HG03045 (cell line): ENCODE measurements around the gene HOXA7.

ENCODE experiments used
- ATAC-seq: cut with Tn5 transposase; IDR thresholded peaks from one replicate; pipeline ENCODE4 v1.9.1; 2021; ENCODE audit warnings: mild to moderate bottlenecking, moderate library complexity; ENCODE audit not compliant: unreplicated experiment

HOXA7 gene

DNA sequence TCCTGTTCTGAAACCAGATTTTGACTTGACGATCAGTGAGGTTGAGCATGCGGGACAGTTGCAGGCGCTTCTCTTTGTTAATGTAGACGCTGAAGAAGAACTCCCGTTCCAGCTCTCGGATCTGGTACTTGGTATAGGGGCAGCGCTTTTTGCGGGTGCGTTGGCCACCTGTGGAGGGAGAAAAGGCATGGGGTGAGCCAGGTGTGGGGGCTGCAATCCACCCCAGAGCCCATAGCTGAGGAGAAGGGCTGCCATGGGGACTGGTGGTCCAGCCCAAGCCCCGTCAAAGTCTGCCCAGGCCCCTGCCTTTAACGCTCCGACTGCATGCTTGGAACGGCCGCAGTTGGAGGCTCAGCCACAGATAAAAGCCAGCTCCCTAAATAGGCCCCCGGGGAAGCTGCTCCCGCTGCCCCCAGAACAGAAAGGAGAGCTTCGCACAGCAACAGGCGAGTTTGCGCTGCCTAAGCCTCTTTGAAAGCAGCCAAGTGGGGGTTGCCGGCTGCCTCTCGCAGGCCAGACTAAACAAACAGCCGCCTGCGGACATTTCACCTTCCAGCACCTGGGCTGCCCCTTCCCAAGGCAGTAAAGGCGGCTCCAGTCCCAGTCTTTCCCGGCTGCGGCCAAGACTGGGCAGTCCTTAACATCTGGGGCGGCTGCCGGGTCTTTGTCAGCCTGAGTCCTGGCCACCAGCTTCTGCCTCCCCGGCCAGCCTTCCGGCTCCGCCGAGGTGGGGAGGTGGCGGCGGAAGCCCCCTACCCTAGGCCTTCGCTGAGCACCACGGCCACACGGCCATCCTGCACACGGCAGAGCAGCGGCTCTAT, 26.6 kb upstream of the HOXA7 start:
- no peak for ATAC-seq

DNA sequence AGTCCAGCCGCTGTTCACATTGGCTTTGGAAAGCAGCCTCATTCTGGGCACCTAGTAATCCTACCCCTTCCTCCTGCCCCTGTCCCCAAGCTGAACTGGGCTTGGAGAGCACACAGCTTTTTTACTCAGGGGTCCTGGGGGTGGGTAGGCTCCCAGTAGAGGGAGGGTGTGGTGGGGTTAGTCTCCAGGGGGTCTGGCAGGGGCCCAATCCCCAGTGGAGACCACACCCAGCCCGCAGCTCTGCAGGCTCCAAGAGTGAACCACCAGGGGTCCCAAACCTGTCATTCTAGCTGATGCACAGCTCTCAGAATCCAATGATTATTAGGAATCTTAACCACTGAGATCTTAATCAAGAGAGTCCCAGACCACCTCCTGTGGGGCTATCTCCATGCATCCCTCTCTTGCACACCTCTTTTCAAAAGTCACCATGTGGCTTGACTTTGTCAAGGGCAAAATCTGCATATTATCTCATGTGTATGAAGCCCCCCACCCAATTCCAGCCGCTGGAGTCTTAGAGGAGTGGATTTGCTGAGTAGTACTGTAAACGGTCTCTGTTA, 25.9 kb upstream of the HOXA7 start:
- ATAC-seq: no peak

DNA sequence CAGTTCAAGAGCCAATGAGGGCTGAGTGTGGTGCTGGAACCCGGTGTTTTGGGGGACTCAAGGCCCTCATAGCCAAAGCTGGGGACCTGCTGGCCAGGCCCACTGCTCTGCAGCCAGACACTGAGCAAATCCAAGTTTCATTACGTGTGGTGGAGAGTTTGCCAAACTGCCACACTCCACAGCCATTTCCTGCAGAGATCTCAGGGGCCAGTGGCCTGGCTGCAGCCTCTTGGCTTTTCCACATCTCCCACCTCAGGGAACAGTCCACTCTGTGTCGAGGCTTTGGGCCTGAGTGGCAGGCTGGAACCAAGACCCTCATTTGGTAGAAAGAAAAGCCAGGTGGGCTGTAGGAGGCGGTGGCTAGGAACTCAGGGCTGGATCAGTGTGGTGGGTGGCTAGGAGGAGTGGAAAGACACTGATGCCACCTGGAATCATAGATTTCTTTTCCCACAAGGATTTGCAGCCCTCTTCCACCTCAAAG, 25.4 kb upstream of the HOXA7 start:
- no peak for ATAC-seq

DNA sequence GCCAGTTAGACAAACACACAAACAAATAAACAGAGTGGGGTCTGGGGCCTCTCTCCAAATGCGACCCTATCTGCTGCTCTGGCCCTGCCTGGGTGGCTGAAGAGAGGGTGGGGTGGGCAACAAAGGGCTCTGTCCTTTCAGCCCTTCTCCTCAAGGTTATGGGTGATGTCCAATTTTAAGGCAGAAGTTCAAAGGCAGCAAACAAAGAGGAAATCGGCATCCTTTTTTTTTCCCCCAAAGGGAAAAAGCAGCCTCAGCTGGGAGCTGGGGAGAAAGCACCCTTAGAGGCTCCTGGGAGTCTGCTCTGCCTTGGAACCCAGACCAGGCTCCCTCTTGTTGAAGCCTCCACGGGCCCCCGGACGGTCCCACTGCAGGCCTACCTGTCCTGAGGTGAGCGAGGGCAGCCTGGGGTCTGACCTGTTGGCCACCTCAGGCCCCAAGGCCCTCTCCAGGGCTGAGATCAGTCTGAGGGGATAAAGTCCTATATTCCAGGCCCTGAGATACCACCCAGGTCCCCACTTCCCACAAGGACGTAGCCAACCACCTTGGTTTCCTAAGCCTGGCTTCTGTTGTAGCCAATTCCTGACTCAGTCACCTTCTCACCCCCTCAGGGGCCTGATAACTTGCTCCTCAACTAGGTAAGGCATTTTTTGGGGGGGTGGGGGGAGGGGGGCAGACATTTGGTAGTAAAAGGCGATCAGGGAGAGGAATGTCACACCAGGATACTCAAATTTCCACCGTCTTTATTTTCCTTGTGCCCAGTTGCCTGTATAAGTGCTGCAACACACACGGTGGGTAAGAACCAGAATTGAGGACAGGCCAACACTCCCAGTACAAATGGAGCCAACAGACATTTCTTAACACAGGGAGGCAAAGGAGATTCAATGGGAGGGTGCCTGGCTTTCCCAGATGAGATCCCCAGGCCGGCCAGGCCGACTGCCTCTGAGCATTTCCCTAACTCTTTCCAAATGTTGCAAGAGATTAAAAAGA, 24.3 kb upstream of the HOXA7 start:
- no peak for ATAC-seq

DNA sequence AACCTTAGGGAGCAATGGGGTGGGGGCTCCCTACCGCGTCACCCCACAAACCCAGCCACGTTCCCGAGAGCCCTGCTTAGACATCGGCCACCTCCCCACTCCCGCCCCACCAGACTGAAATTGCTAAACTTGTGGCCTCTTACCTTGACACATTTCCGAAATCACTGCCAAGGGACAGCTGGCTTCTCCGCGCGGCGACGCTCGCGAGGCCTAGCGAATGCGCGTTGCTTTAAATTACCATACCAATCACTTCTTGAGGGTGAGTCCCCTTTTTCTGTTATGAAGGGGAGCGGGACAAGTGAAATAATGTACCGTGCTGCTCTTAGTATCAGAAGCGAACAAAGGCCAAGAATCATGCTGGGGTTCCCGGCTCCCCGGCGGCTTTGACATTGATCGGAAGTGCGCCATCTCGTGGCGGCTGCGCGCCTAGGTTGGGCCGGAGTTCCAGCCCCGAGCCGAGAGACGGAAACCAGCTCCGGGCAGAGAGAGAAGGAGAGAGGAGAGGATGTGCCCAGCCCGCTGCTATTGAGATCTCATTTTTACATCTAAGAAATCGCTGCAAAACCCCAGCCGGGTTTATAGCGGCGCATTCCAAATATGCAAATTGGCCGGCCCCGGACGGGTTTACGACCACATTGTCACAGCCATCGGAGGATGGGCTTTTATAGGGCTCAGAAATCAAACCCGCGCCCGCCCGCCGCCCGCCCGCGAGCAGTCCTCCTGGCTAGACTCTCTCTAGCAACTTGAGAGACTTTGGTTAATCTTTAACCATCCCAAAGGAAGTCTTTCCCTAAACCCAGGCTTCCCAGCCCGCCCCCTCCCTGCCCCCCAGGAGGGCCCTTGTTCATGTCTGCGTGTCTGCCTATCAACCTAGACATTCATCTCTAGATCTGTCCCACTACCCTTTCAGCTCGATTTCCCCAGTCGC, 23.3 kb upstream of the HOXA7 start:
- no peak for ATAC-seq

DNA sequence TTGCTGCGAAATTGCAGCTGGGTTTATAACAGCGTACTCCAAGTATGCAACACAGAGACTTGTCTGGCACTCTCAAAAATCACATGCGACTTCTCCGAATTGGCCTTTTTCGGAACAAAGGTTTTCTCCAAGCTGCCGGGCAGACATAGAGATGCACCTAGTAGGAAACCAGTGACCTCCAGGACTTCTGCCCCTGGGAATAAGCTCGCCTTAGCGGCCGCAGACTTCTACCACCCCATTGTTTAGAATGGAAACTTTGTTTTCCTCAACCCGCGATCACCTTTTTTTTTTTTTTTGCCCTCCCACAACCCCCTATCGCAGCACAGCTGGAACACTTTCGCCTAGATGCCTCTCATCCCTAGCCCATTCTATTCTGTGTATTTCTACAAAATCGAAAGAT, 22.6 kb upstream of the HOXA7 start:
- ATAC-seq: no peak

DNA sequence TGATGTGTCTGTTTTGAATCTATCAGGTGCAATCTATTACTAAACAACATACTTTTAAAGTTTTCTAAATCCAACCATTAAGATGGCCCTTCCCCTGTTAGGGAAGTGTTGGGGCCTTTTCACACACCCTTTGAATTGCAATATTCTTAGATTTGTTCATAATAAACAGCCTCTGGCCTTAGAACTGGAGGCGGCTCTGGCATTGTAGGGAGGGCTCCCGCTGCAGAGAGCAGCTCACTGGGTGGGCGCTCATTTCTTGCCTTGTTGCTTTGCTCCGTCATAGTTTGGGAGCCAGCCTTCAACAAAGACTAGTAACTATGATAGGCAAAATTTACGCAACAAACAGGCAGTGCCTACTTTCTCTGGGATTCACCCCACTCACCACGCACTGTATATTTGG, 21.9 kb upstream of the HOXA7 start:
- ATAC-seq: no peak

DNA sequence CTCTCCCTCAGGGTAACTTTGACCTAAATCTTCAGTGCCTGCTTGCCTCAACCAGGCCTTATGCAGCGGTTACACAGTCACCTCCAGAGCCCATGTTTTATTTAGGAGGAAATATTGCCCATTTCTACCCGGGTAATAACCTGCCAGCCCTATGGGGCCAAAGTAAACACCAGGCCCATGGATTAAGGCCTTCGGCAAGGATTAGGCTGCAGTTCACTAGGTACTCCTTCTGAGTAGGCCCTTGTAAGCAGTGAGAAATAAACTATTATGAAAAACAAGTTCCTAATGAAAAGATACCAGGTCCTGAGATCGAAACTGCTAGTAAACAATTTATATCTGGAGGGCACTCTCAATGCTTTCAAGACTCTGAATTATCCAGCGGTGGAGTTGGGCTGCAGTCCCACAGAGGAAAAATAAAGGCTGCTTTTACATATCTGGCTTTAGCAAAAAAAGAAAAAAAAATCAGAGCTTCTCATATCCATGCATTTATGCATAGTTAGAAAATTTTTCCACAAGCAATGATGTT, 21.4 kb upstream of the HOXA7 start:
- no peak for ATAC-seq

DNA sequence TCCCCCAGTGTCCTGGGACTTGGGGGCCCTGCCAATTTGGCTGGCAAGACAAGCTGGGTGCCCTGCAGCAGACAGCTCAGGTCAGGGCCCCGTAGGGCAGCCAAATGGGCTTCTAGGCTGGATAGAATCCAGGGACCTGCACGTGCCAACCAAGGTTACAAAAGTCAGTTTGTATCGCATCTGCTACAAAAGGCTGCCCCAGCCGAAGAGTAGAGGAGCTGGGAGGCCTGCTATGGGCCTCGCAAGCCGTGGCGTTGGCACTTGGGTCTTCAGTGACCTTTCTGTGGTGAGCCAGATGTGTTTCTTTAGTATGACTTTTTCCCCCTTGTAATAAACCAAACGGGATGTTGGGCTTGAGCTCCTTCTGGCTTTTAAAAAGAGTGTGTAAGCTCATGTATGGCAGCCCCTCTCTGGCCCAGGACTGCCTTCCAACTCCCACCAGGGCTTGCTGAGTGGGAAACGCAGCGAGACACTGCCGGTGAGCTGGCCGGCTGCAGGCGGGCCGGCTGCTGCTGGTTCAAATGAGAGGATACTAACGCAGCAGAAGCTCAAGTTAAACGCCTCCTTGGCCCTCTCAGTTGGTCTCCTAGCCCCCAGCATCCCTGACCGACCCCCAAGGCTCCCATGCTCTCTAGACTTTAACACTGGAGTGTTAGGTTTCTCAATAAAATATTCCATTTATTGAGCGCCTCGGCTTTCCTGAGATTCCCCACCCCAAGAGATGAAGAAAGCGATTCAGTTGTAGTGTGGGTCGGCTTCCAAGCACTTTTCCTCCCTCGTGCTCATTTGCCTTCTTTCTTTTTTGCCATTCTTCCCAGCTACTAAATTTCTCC, 20.7 kb upstream of the HOXA7 start:
- no peak for ATAC-seq

DNA sequence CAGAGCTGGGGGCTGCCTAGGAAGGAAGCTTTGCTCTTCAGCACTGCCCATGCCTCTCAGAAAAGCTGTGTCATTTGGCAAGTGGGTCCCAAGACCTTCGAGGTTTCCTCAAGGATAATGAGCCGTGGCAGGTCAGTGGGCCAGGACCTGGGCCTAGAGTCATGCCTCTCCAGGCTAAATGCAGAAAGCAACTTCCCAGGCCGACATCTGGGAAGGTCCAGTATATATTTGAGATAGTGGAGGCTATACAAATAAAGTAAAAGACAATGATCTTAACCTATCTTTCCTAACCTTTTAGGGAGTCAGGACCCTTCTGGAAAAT, 20.0 kb upstream of the HOXA7 start:
- no peak for ATAC-seq

DNA sequence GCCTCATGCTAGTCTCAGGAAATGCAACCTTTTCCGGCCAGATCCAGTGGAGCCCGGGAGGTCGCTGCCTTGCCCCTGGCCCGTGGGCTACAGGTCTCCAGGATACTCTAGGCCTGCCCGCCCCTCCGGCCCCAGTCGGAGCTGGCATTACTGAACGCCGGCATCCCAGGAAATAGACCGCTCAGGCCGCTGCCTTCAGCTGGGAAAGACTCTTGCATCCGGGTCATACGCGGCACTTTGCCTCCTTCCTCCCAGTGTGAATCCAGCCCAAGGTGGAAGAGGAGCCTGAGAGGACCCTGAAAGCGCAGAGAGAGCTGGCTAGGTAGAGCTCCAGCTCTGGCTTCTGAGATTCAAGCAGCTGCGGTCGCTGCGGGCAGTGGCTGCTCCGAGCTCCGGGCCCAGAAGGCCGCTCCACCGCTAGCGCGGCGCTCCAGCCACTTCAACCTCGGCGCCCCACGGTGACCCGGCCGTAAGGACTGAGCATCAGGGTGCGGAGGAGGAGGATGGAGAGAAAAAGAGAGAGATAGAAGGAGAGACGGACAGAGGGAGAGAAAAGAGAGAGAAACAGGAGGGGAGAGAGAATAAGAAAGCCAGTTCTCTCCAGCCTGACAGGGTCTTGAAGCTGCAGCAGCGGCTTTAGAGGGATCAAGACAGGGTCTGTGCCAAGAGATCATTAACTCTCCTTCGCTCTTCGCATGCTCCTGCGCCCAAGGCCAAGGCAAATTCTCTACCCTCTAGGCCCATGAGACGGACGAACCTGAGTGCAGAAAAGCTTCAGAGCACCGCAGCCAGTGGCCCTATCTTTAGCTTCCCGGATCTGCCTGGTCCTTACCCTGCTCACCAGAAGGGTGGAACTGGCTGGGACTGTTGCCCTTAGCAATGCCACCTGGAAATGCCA, 19.4 kb upstream of the HOXA7 start:
- no peak for ATAC-seq

DNA sequence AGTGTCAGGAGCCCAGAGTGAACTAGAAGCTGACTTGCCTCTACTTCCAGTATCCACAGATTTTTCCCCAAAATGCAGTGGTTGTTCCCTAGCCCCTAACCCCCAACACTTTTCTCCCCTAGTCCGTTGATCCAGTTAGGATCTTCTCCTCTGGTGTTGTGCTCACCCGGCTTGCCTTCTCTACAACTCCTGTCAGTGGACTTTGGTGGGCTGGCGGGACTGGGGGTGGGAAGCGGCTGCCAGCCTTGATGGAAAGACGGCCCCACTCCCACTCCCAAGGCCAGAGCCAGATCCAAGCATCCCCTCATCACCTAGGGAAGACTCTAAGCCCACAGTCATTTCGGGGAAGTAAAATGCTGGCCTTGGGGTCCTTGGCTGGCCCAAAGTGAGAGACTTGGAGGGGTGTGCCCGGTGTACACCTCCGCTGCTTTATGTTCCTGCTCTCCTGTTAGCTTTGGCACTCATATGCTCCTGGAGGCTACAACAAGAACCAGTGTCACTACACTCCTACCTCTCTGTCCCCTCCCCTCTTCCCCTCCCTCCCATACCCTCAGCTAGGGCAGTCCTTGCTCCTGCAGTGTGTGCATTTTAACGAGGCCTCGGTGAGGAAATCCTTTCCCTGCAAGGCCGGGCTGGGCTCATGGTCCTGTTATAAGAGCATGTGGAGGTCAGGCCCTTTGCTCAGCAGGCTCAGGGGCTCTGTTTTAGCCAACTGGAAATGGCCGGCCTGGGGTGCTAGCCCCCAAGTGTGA, 18.6 kb upstream of the HOXA7 start:
- ATAC-seq: no peak

DNA sequence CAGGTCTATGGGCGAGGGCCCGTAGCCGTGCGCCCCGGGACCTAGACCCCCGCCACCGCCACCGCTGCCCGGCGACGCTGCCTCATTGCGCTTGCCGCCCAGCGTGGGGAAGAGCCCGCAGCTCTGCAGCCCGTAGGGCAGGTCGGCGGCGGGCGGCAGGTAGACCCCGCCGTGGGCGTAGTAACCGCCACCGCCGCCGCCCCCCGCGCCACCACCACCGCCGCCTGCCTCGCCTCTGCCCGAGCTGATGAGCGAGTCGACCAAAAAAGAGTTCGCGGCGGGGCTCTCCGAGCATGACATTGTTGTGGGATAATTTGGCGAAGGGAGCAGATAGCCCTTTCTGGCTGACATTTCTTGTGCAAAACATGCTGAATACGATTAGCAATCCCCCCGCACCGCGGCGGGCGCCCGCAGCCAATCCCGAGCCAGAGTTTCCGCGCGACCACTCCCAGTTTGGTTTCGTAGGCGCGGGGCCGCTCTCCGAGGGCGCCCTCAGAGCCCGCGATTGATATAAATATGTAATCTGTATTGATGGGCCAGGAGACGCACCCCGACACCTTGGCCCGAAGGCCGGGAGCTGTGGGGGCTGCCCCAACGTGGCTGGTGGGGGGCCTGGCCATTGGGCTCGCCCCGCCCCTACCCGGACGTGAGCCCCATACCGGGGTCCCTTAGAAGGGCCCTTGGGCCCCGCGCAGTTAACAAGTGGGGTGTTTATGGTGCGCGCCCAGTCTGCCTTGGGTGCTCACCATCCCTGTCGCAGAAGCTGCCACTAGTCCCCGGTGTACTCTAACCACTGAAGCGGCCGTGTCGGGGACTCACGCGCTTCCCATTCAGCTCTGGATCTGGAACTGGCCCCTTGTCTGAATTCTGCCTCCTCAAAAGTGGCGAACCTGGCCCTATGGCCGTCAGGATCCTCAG, 17.7 kb upstream of the HOXA7 start, which contains the start of gene HOXA10:
HOXA10 (minus strand) TSS at position 365 of the 918 bp plus-strand sequence; CDS start at position 351, 14 bp downstream.
- no peak for ATAC-seq

DNA sequence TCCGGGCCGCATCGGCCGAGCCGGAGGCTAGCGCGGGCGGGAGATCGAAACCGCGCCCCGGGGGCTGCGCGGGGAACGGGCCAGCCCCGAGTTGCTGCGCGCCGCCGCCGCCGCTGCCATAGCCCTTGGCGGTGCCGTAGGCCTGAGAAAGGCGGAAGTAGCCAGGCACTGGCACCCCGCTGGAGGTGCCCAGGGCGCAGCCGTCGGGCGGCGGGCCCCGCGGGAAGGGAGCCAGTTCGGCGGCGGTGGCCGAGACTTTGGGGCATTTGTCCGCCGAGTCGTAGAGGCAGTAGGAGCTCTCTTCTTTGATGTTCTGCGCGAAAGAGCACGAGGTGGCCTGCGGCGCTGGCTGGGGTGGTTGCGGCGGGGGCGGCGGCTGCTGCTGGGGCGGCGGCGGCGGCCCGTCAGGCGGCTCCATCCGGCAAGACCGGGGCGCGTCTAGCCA, 17.1 kb upstream of the HOXA7 start:
- ATAC-seq: no peak

DNA sequence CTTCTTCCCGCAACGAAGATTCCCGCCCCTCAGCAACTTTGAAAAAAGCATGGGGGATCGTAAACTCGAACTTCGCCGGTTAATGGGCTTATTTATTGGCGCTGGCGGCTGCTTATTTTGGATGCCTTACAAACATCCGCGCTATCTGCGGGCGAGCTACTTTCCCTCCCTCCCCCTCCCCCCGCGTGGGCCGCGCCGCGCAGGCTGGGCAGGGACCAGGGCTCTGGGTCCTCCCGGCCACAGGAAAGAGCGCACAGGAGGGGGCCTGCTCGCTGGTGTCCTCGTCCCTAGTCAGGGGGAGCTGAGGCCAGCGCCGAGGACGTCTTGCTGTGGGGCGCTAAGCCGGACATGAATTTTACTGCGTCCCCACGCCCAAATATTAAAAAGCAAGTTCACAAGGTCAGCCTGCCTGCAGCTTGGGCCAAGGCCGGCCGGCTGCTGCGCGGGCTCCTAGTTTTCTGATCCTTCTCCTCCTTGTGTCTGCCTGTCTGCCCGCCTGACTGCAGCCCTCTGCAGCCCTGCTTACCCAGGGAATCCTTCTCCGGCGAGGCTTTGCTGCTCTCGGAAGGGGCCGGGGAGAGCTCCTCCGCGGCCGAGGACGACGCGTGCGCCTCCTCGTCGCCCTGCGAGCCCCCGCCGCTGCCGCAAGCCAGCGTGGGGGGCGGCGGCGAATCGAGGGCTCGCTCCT, 16.5 kb upstream of the HOXA7 start:
- ATAC-seq: no peak

DNA sequence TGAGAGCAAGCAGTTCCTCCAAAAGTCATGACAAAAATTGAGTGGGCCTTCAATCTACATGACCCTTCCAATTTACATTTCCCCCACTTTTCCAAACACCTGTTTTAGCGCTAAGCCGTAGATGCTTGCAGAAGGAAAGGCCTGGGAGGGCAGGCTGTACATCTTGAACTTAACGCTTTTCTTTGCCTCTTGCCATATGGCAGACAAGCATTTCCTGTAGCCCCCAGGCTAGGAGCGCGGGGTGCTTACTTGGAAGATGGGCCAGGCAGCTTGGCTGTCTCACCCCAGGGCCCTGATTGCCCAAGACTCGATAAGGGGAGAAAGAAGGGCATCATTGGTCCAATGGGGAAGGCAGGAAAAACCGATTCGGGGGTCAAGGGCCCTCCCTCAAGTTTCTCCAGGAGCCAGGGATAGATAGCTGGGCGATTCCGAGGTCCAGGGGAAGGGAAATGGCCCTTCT, 15.9 kb upstream of the HOXA7 start:
- no peak for ATAC-seq
